Measurements from ENCODE around the gene SDK1. TPM values are rescaled to one million over a fixed set of nuclear protein-coding genes. Genes with fewer than 3 reads are reported as not detected.

SDK1 gene
- total and polyA plus RNA-seq, 10 of the 15 experiments (the other 5 are each of a cell fraction or from before 2014, with no cell fraction given), result 0.14 to 0.33 TPM; not detected in 8

- no peak for TF ChIP-seq CUX1 (IDR thresholded peaks at IDR 0.05; ENCODE audit: insufficient replicate concordance, low read depth, low read length)
- TF ChIP-seq ZNF217 (IDR thresholded peaks at IDR 0.05), result no peak
Observed at GRCh38 chr7:3606436-3606835, 305.4 kb downstream of the SDK1 start (continued).

- no peaks in the 10 kb centered on the region for H3K79me2 ChIP-seq (ENCODE audit: control insufficient read depth, insufficient read depth, low read length)
- H3K4me3 ChIP-seq, result no peak overlapping the region
- POLR2A ChIA-PET, result no interaction called here
- no peak overlapping the region for H3K4me2 ChIP-seq (ENCODE audit: control insufficient read depth, insufficient read depth)
- no peak for DNase-seq (ENCODE audit: low read depth, low spot score)
- no peak overlapping the region for H2AFZ ChIP-seq (ENCODE audit: control insufficient read depth, low read depth, low read length)
- FAIRE-seq, result no peak
- H4K20me1 ChIP-seq (ENCODE audit: control insufficient read depth, insufficient read depth), result no peaks in the 10 kb centered on the region
- H3K36me3 ChIP-seq (ENCODE audit: control insufficient read depth in 2 of 2, insufficient read depth in 2 of 2, low read length in 1 of 2), result no peaks in the 10 kb centered on the region
- no peak for ATAC-seq
- H3K27me3 ChIP-seq (replicated peaks in 1 of 2; ENCODE audit: control insufficient read depth in 2 of 2, insufficient read depth in 2 of 2, low read length in 1 of 2), result no peaks in the 10 kb centered on the region
- no peak overlapping the region for H3K27ac ChIP-seq (ENCODE audit: control insufficient read depth, insufficient read depth)
- no peaks in the 10 kb centered on the region for H3K4me1 ChIP-seq (ENCODE audit: control insufficient read depth, insufficient read depth, low read length)
- no peaks in the 10 kb centered on the region for H3K9me3 ChIP-seq (replicated peaks; ENCODE audit: control insufficient read depth, insufficient read depth, low read length)
- BruUV-seq (replicated peaks), result no TSS peak
- CTCF ChIA-PET, result interaction anchor here (1.5 kb wide), 1 partner anchor 25 kb away, joined by 3 read pairs; no protein-coding TSS in a partner anchor
- WGBS (ENCODE audit: insufficient coverage, insufficient replicate concordance, low lambda C conversion rate, missing lambda C conversion rate), result 54% methylated on average over 8 of the region's 8 CpGs
- no peak overlapping the region for H3K9ac ChIP-seq (ENCODE audit: control insufficient read depth, insufficient read depth, low read length)
- intact Hi-C loops (cut with micrococcal nuclease; ENCODE audit: unreplicated experiment) (no loop called here), in situ Hi-C loops (cut with MboI) (no loop called here)
- RAD21 ChIA-PET (ENCODE audit: unreplicated experiment), result no interaction called here
- SMC1A ChIA-PET (ENCODE audit: uncharacterized antibody, unreplicated experiment), result interaction anchor here (0.7 to 1.3 kb wide), 2 partner anchors 66 to 168 kb away, joined by 3 read pairs; no protein-coding TSS in a partner anchor
- no peak for TF ChIP-seq BCL3 (IDR thresholded peaks at IDR 0.05; ENCODE audit: borderline replicate concordance, insufficient read depth, low read depth, low read length, poor library complexity, severe bottlenecking)
- no peak for TF ChIP-seq E4F1 (IDR thresholded peaks at IDR 0.05; ENCODE audit: borderline replicate concordance, partially characterized antibody)
- no peak for TF ChIP-seq CHD2 (IDR thresholded peaks at IDR 0.05; ENCODE audit: borderline replicate concordance, low read depth, low read length)
- TF ChIP-seq ZBTB4 (CRISPR knock-in tag; IDR thresholded peaks at IDR 0.05), result no peak
- TF ChIP-seq GATAD2B (conservative IDR thresholded peaks at IDR 0.05; ENCODE audit: low read depth), result no peak
- no peak for TF ChIP-seq RAD51 (IDR thresholded peaks at IDR 0.05)
Observed at GRCh38 chr7:3607847-3608246, 306.8 kb downstream of the SDK1 start.

Data from GM12878 (cell line).